Gastroesophageal sphincter (tissue), 3 donors: ENCODE data around the gene VWA8.

ENCODE experiments used
- CTCF ChIP-seq, 4 experiments: fragments of 200-600 bp in 2 of 4; fragments of 450-650 bp in 2 of 4; sonication (generic) in 1 of 4; IDR thresholded peaks; one replicate each; pipeline ENCODE4 v1.5.1; 2017 to 2019; ENCODE audit warnings: antibody characterized with exemption in 4 of 4, mild to moderate bottlenecking in 2 of 4, moderate library complexity in 2 of 4
- EP300 ChIP-seq: sonication (generic); formaldehyde crosslinking; IDR thresholded peaks from one replicate; pipeline ENCODE4 v1.6.1; 2017; ENCODE audit warnings: antibody characterized with exemption, mild to moderate bottlenecking
- POLR2AphosphoS5 ChIP-seq: sonication (generic); formaldehyde crosslinking; IDR thresholded peaks from one replicate; pipeline ENCODE4 v1.6.1; 2017; ENCODE audit warnings: antibody characterized with exemption

- TF ChIP-seq EP300 (no peak), CTCF (IDR thresholded peaks at IDR 0.05) (no peak), POLR2AphosphoS5 (no peak)
These were observed 319.5 kb downstream of the VWA8 start for GRCh38 chr13:41641429-41641828.
